HG02798 (cell line): ENCODE data around the gene LMF1.

Source experiments
- ATAC-seq: cut with Tn5 transposase; IDR thresholded peaks from one replicate; pipeline ENCODE4 v1.9.1; 2021; ENCODE audit warnings: mild to moderate bottlenecking; ENCODE audit not compliant: unreplicated experiment, poor library complexity

The LMF1 gene

DNA sequence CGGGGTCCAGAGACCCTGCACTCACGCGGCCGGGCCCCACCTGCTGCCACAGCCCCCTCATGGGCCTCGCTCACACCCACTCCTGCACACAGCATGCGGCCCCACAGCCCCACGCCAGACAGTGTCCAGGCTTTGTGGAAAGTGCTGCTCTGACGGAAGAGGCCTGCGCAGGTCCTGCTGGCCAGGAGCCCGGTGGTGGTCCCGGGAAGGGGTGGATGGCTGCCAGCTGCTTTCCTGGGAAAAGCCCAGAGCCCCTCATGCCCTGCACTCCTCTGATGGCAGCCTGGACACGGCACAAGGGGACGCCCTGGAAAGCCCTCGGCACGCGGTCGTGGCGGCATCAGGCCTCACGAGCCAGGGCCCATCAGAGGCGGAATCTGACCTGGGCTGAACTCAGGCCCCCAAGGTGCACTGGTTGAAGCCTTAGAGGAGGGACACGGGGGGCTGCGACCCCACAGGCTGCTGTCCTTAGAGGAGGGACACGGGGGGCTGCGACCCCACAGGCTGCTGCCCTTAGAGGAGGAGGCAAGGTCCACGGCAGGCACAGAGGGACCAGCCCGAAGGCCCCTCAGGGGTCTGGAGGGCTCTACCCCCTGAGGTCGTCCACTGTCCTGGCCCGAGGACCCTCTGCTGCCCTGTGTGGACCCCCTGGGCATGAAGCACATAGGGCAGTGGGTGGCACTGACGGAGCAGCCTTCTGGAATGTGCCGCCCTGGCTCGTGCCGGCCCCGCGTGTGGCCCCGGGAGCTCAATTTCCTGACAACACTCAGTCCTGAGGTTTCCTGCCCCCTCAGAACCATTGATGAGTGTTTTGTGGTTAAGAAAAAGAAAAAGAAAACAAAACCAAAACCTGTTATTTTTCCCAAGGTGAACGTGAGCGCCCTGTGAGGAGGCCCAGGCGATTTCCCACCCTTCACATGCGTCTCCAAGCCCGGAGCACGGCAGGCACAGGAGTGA lies 32.9 kb upstream of the LMF1 start:
- ATAC-seq: no peak

DNA sequence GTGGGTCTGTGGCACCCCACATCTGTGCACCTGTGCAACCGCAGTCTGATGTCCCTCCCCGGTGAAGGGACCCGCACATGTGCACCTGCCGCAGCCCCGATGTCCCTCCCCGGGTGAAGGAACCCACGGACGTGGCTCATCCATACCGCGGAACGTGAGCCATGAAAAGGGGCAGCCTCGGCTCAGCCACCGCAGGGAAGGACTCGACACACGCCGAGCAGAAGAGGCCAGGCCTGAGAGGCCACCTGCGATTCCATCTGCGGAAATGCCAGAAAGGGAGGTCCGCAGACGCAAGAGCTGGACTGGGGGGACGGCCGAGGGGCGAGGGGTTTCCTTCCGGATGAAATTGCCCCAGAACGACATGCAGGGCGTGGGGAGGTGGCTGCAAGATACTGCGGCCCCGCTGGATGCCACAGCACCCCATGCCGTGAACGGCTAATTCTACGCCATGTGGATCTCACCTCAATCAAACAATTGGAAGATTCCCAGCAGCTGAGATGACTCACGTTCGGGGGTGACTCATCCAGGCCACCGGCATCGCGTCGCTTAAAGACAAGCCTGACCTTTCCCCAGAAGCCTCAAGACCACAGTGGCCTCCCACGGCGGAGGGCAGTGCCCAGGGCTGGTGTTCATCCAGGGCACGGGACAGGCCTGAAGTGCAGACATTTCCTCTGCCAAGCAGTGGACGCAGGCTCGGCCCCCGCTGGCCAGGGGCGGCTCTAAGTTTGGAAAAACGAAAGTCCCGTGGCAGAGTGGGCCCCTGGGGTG lies 31.8 kb upstream of the LMF1 start:
- ATAC-seq: no peak

DNA sequence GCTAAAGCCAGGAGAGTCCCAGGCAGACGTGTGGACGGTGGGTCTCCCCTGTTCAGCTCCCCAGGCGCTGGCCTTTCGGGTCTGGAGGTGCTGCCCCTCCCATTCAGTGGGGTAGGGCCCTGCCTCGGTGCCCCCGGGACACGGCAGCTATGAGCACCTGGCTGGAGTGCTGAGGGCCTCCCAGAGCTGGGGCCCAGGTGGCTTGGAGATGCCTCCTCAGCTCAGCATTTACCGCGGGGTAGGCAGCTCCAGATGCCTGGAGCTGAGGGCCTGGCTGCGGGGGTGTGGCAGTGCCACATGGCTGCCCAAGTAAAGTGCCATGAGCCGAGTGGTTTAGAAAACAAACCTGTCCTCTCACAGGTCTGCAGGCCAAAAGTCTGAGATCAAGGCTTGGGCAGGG lies 30.3 kb upstream of the LMF1 start:
- ATAC-seq: no peak

GRCh38 chr16:1000608-1001007 lies 29.8 kb upstream of the LMF1 start:
- ATAC-seq: no peak

DNA sequence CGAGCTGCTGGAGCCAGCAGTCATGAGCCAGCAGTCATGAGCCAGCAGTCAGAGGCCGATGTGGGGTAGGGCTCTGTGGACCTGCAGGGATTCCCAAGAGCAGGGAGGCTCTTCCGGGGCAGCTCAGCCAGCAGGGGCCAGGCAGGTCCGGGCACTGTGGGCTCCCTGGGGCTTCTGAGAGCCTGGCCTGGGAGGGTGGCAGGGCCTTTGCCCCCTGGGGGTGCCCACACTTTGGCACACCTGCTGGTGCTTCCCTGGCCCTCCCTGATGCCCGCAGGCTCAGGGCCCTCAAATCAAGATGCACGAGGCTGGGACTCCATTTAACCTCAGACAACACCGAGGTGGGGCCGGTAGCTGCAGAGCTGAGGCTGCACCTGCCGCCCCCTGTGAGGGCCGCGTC lies 28.9 kb upstream of the LMF1 start:
- no peak for ATAC-seq

DNA sequence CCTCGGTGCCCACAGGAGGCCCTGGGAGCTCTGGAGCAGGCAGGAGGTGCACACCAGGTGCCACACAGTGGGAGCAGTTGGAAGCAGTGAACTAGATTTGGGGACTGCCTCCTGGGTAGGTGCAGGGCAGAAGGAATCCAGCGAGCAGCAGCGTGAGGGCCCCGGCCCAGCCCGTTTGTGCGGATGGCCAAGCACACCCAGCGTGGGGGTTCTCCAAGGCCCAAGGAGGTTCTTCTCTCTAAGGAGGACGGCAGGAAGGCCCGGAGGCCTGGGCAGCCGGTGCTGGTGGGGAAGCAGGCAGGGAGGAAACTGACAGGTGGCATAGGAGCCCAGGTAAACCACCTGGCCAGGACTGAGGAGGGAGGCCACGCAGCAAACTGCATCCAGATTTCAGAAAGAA lies 27.8 kb upstream of the LMF1 start:
- ATAC-seq: no peak

GRCh38 chr16:998211-998610 lies 27.4 kb upstream of the LMF1 start:
- no peak for ATAC-seq

DNA sequence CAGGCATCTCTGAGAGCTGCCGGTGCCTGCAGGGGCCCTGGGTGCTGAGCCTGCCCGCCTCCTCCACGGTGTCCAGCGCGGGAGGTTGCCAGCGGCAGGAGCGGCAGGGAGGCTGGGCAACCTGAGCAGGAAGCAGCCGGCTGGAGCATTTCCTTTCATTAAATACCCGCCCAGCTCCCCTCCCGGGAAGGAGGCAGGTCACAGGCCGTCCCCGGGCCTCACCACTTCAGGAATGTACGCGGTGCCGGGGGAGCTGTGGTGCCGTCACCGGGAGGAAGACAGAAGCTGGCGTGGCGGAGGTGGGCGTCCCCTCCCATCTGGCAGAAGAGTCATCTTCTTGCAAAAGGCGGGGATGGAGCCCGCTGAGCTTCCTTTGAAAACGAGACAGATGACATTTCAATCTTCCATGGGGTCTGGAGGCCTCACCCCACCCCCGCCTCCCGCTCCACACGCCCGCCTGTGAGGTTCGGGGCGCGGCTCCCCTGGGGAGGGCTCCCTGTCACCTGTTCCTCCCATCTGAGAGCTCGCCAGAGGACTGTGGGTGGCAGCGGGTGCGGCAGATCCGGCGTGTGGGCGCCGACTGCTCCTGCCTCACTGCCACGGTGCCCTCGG lies 26.8 kb upstream of the LMF1 start:
- ATAC-seq: no peak

DNA sequence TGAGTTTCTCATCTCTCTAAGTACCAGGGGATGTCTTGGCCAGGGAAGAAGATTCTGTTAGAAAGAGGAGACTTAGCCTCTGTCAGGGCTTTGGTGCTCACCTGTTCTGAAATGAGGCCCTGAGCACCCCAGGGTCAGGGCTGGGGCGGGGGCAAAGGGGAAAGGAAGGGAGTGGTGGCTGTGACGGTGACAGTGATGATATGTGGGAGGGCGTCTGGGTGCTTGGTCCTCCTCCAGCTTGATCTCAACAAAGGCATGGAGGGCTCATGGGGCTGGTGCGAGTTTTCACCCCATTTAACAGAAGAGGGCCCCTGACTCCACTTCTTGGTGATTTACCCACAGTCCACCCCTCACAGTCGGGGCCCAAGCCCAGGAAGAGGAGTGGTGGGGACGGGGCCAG lies 25.9 kb upstream of the LMF1 start:
- ATAC-seq: no peak

- no peak for ATAC-seq
Measured at GRCh38 chr16:995783-996182, 25.0 kb upstream of the LMF1 start.

GRCh38 chr16:995087-995486 lies 24.3 kb upstream of the LMF1 start:
- no peak for ATAC-seq

- no peak for ATAC-seq
Measured at GRCh38 chr16:993731-994130, 22.9 kb upstream of the LMF1 start.

DNA sequence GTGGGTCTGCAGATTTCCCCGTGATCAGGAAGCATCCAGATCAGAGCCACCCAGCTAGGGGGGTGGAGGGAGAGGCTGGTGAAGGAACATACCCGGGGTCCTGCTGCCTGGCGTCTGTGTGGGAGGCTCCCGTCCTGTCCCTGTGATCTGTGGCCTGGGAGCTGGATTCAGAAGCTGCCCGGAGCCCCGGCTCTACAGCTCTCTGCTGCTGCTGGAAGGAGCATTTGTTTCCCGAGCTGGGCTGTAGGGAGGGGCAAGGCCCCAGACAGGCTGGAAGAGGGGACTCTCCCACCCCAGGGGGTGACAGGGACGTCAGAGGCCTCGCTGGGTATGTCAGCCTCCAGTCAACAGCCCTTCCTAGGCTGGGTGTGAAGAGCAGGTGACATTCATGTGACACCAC lies 21.0 kb upstream of the LMF1 start:
- ATAC-seq: no peak

DNA sequence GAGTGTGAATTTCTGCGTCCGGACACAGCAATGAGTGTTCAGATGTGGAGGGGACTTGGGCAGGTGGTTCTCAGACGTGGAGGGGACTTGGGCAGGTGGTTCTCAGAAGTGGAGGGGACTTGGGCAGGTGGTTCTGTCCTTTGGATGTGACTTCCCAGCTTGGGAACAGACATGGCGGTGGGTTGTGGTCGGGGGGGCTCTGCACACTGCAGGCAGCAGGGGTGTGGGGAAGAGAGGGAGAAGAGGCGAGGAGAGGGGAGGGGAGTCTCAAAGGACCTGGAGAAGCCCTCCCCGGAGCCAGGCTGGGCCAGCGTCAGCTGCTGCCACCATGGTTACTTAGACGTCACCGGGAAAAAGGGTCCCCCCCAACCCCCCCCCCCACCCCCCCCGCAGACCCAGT lies 20.6 kb upstream of the LMF1 start:
- ATAC-seq: no peak

DNA sequence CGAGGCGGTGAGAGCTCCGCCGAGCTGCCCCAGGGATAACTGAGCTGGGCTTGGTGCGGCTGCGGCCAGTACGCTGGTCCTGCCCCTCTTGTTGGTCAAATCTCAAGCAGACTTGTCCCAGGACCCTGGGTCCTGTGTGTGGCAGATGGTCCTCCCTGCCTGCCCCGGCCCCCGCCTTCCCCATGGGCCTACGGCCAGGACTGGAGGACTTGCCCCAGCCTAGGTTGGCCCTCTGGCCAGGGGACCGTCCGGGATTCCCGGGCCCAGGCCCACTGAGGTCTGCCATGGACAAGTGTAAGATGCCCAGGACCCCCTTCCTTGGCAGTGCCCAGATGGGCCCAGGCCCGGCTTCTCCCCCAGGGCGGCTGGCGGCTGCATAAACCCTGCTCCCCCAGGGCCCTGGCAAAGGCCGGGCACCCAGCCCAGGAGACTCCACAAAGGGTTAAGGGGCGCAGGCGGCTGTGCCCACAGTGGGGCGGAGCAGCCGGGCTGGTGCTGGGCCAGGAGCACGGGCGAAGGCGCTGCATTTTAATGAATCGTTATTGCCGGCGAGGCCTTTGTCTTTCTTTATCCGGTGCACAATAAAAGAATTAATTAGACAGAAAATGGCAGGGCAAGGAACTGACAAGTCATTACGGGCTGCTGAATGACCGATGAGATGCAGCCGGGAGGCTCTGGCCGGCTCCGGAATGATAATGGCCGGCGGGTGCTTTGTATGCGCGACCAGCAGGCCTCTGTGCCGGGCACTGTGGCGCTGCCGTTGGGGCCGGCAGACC lies 19.9 kb upstream of the LMF1 start:
- no peak for ATAC-seq

DNA sequence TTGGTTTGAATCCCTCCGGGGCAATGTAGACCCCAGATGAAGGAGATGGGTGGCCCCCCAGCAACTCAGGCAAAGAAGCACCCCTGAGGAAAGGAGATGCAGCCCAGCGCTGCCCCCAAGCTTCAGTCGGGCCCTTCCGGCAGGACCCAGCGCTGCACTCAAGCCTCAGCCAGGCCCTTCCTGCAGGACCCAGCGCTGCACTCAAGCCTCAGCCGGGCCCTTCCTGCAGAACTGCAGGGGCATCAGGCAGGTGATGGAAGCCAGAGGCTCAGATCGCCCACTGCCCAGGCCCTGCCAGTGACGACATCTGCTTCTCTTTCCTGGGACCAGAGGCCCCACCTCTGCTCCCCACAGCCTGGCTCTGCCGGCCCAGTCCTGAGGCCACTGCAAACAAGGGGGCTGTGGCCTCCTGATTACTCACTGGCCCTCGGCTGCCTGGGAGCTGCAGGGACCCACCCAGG lies 18.6 kb upstream of the LMF1 start:
- ATAC-seq: no peak

GRCh38 chr16:988471-989353 lies 17.9 kb upstream of the LMF1 start:
- no peak for ATAC-seq

GRCh38 chr16:987906-988305 lies 17.1 kb upstream of the LMF1 start:
- no peak for ATAC-seq

- no peak for ATAC-seq
Measured at GRCh38 chr16:986925-987582, 16.3 kb upstream of the LMF1 start.
